ENCODE measurements around the gene HEG1. TPM values are rescaled to one million over a fixed set of nuclear protein-coding genes. Genes with fewer than 3 reads are reported as not detected.

The HEG1 gene
- total RNA-seq, 6 experiments from 2014 or later: 3.5 to 14.9 (median 10.8) TPM

DNA sequence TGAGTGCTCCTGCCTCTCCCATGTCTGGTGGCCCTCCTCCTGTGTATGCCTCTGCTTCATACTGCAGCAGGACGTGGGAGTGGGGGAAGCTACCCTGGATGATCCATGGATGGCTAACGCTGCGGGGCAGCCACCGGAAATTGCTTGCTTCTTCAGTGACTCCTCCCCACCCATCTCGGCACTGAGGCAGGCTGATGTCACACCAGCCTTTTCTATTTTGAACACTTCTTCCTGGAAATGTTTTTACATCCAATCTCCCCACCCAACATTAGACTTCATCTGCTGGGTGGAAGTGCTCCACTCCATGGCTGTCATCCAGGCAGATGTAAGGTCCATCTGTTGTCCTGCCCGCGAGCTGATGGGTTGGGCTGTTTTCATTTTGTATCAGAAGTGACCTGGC is 62.3 kb downstream of the HEG1 start:
- no peak for TF ChIP-seq POLR2A (IDR thresholded peaks at IDR 0.05)
- no peak for TF ChIP-seq CTCF (IDR thresholded peaks at IDR 0.05)
- intact Hi-C loops (cut with DNase I): no loop called here
- DNase-seq (no peak), ATAC-seq (peak in 1 of 4 donors; percentile 4)
- WGBS (ENCODE audit: insufficient coverage, low coverage, low lambda C conversion rate, missing lambda C conversion rate): 31% methylated on average over 5 of the region's 7 CpGs
- H3K27ac ChIP-seq: no peak overlapping the region
- H3K4me3 ChIP-seq: no peak overlapping the region
- no peaks in the 10 kb centered on the region for H3K9me3 ChIP-seq
- H3K36me3 ChIP-seq: peaks cover 0 to 7% (median 0%) of the 10 kb centered on the region in 4 donors
- no peaks in the 10 kb centered on the region for H3K27me3 ChIP-seq
- H3K4me1 ChIP-seq: peaks cover 0 to 25% (median 10%) of the 10 kb centered on the region in 4 donors

- Histone ChIP-seq H3K4me3 (no peak overlapping the region), H3K4me1 (peaks cover 0 to 25% (median 10%) of the 10 kb centered on the region in 4 donors), H3K27ac (no peak overlapping the region), H3K9me3 (no peaks in the 10 kb centered on the region), H3K36me3 (peaks cover 0 to 7% (median 0%) of the 10 kb centered on the region in 4 donors), H3K27me3 (no peaks in the 10 kb centered on the region)
- intact Hi-C loops (cut with DNase I): no loop called here
- peak; percentile 72 to 85 (median 74) for DNase-seq
- WGBS (ENCODE audit: insufficient coverage, low coverage, low lambda C conversion rate, missing lambda C conversion rate): 49% methylated on average over 5 of the region's 5 CpGs
- ATAC-seq: peak; percentile 80 to 90 (median 83)
- TF ChIP-seq POLR2A (IDR thresholded peaks at IDR 0.05) (no peak), CTCF (IDR thresholded peaks at IDR 0.05) (peak in 1 of 4 donors; percentile 16)
Observed at GRCh38 chr3:124992041-124992440, 63.8 kb downstream of the HEG1 start.

GRCh38 chr3:124986192-124987143 is 69.3 kb downstream of the HEG1 start:
- no peak for DNase-seq
- intact Hi-C loops (cut with DNase I): no loop called here
- H3K4me3 ChIP-seq: no peak overlapping the region
- peaks cover 0 to under 1% (median 0%) of the 10 kb centered on the region in 4 donors for H3K4me1 ChIP-seq
- H3K36me3 ChIP-seq: peaks cover 0 to 7% (median 0%) of the 10 kb centered on the region in 4 donors
- TF ChIP-seq POLR2A (IDR thresholded peaks at IDR 0.05): no peak
- TF ChIP-seq CTCF (IDR thresholded peaks at IDR 0.05): peak; percentile 40 to 55 (median 48)
- 71% methylated on average over 7 of the region's 7 CpGs for WGBS (ENCODE audit: insufficient coverage, low coverage, low lambda C conversion rate, missing lambda C conversion rate)
- no peak overlapping the region for H3K27ac ChIP-seq
- no peaks in the 10 kb centered on the region for H3K27me3 ChIP-seq
- peak; percentile 60 to 79 (median 68) for ATAC-seq
- no peaks in the 10 kb centered on the region for H3K9me3 ChIP-seq

GRCh38 chr3:124985349-124985748 is 70.4 kb downstream of the HEG1 start:
- no peak for TF ChIP-seq POLR2A (IDR thresholded peaks at IDR 0.05)
- no peak for TF ChIP-seq CTCF (IDR thresholded peaks at IDR 0.05)
- no peak overlapping the region for H3K27ac ChIP-seq
- H3K9me3 ChIP-seq: no peaks in the 10 kb centered on the region
- intact Hi-C loops (cut with DNase I): no loop called here
- no peak overlapping the region for H3K4me3 ChIP-seq
- H3K36me3 ChIP-seq: peaks cover 0 to under 1% (median 0%) of the 10 kb centered on the region in 4 donors
- H3K4me1 ChIP-seq: no peaks in the 10 kb centered on the region
- DNase-seq (no peak), ATAC-seq (peak in 3 of 4 donors; percentile 29 to 52 (median 50))
- WGBS (ENCODE audit: insufficient coverage, low coverage, low lambda C conversion rate, missing lambda C conversion rate): 75% methylated on average over 4 of the region's 4 CpGs
- H3K27me3 ChIP-seq: no peaks in the 10 kb centered on the region
